ENCODE data around the gene GOLT1A. TPM values are rescaled to one million over a fixed set of nuclear protein-coding genes. Genes with fewer than 3 reads are reported as not detected.

GOLT1A gene
- total and polyA plus RNA-seq, 7 donors, result 0.30 to 7.1 (median 0.37) TPM; not detected in 4

DNA sequence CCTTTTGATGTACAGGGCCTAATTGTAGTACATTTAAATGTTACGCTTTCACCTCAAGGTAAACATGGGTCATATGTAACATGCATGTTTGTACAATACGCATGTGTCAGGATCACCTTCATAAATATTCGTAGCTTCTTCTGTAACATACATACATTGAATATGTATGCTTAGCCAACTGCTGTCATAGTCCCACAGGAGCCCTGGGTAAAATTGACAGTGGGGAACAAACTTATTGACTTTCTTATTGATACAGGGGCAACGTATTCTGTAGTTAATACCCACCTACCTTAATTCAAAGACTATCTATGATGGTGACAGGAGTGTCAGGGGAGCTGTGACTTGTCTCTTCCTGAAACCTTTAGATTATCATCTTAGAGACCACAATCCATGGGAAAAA, 43.9 kb downstream of the GOLT1A start:
- Histone ChIP-seq H3K27me3 (ENCODE audit: insufficient read depth in 3 of 3, low read length in 2 of 3) (peaks cover 0 to 3% (median 0%) of the 10 kb centered on the region in 3 donors), H3K9me3 (no peaks in the 10 kb centered on the region), H3K36me3 (ENCODE audit: insufficient read depth in 1 of 2, low read depth in 1 of 2) (no peaks in the 10 kb centered on the region), H3K4me3 (no peak overlapping the region), H3K27ac (no peak overlapping the region), H3K4me1 (no peaks in the 10 kb centered on the region)
- TF ChIP-seq, protein P1, sequence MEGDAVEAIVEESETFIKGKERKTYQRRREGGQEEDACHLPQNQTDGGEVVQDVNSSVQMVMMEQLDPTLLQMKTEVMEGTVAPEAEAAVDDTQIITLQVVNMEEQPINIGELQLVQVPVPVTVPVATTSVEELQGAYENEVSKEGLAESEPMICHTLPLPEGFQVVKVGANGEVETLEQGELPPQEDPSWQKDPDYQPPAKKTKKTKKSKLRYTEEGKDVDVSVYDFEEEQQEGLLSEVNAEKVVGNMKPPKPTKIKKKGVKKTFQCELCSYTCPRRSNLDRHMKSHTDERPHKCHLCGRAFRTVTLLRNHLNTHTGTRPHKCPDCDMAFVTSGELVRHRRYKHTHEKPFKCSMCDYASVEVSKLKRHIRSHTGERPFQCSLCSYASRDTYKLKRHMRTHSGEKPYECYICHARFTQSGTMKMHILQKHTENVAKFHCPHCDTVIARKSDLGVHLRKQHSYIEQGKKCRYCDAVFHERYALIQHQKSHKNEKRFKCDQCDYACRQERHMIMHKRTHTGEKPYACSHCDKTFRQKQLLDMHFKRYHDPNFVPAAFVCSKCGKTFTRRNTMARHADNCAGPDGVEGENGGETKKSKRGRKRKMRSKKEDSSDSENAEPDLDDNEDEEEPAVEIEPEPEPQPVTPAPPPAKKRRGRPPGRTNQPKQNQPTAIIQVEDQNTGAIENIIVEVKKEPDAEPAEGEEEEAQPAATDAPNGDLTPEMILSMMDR (IDR thresholded peaks at IDR 0.05), result no peak
- 80 to 90% (median 88%) methylated on average over 4 of the region's 4 CpGs for WGBS, 3 donors
- intact Hi-C loops (cut with DNase I), result no loop called here
- DNase-seq (no peak), ATAC-seq (no peak)

- ATAC-seq (no peak), DNase-seq (no peak)
- Histone ChIP-seq H3K27me3 (ENCODE audit: insufficient read depth in 3 of 3, low read length in 2 of 3) (no peaks in the 10 kb centered on the region), H3K4me1 (no peaks in the 10 kb centered on the region), H3K4me3 (no peak overlapping the region), H3K9me3 (no peaks in the 10 kb centered on the region), H3K27ac (no peak overlapping the region), H3K36me3 (ENCODE audit: insufficient read depth in 1 of 2, low read depth in 1 of 2) (no peaks in the 10 kb centered on the region)
- 82 to 95% (median 85%) methylated on average over 5 of the region's 5 CpGs for WGBS, 3 donors
- TF ChIP-seq, protein P1 (IDR thresholded peaks at IDR 0.05), result no peak
- intact Hi-C loops (cut with DNase I), result no loop called here
These were observed 46.1 kb downstream of the GOLT1A start for GRCh38 chr1:204167730-204168129.

DNA sequence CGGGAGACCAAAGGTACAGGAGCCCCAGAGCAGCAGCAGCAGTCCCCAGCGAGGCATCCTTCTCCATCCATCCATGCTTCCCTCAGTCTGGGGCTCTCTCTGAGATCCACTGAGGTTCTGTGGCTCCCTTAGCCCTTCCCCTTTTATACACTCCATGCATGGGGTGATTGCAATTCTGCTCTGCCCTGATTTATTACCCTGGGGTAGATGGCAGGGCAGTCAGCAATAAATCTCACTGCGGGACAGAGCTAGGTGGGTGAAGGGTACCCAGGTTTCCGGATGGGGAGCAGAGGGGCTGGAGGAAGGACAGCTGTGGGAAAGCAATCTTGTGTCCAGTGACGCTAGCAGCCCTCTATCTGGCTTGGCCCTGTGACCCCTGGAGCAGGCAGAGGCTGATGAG, 47.6 kb downstream of the GOLT1A start, which contains the start of gene REN:
Gene REN, minus strand, starts transcription at position 119 of the 400 bp plus-strand sequence. Its CDS starts 44 bp downstream, at position 75.
- intact Hi-C loops (cut with DNase I), result no loop called here
- H3K36me3 ChIP-seq (ENCODE audit: insufficient read depth in 1 of 2, low read depth in 1 of 2), result no peaks in the 10 kb centered on the region
- H3K27me3 ChIP-seq (ENCODE audit: insufficient read depth in 3 of 3, low read length in 2 of 3), result no peaks in the 10 kb centered on the region
- 60 to 67% (median 64%) methylated on average over 5 of the region's 5 CpGs for WGBS, 3 donors
- DNase-seq (no peak), ATAC-seq (no peak)
- H3K4me3 ChIP-seq, result no peak within 1 kb of the TSS
- H3K9me3 ChIP-seq, result no peaks in the 10 kb centered on the region
- no peak within 1 kb of the TSS for H3K27ac ChIP-seq
- H3K4me1 ChIP-seq, result no peaks in the 10 kb centered on the region
- TF ChIP-seq, protein P1 (IDR thresholded peaks at IDR 0.05), result no peak

- ATAC-seq (peak; percentile 89 to 98 (median 95)), DNase-seq (peak; percentile 79 to 89)
- H3K4me1 ChIP-seq, result no peaks in the 10 kb centered on the region
- H3K27me3 ChIP-seq (ENCODE audit: insufficient read depth in 3 of 3, low read length in 2 of 3), result peaks cover 0 to 2% (median 0%) of the 10 kb centered on the region in 3 donors
- no peak overlapping the region for H3K27ac ChIP-seq
- 13 to 16% (median 14%) methylated on average over 7 of the region's 7 CpGs for WGBS, 3 donors
- H3K36me3 ChIP-seq (ENCODE audit: insufficient read depth in 1 of 2, low read depth in 1 of 2), result no peaks in the 10 kb centered on the region
- no peak overlapping the region for H3K4me3 ChIP-seq
- TF ChIP-seq, protein P1 (IDR thresholded peaks at IDR 0.05), result peak; percentile 100
- H3K9me3 ChIP-seq, result no peaks in the 10 kb centered on the region
- intact Hi-C loops (cut with DNase I), result loop anchor here (1.0 to 5.0 kb wide), 4 partner anchors 44 to 201 kb away; no protein-coding TSS in a partner anchor
These were observed 51.2 kb downstream of the GOLT1A start for GRCh38 chr1:204162494-204163074.

Data from psoas muscle (tissue), 8 donors.